Testis (tissue), 2 donors: ENCODE data around the gene FLYWCH1.

Experiments
- CTCF ChIP-seq, 3 experiments: fragments of 450-650 bp in 2 of 3; fragments of 200-600 bp in 1 of 3; sonication (generic) in 1 of 3; IDR thresholded peaks; one replicate each; pipeline ENCODE4 v1.5.1; 2016 to 2019; ENCODE audit warnings: antibody characterized with exemption in 3 of 3, mild to moderate bottlenecking in 2 of 3, moderate library complexity in 1 of 3
- POLR2A ChIP-seq: fragments of 450-650 bp; IDR thresholded peaks from one replicate; pipeline ENCODE4 v1.6.1; 2017; ENCODE audit warnings: antibody characterized with exemption, mild to moderate bottlenecking, moderate library complexity

GRCh38 chr16:2919511-2920255 lies 8.0 kb downstream of the FLYWCH1 start:
- peak; percentile 92 to 98 (median 96) for TF ChIP-seq CTCF (IDR thresholded peaks at IDR 0.05)
- TF ChIP-seq POLR2A: no peak
